ENCODE data around the gene HDDC3.
A peak's percentile ranks its signal among the peaks of the same experiment; 100 is the strongest.

Gene HDDC3

DNA sequence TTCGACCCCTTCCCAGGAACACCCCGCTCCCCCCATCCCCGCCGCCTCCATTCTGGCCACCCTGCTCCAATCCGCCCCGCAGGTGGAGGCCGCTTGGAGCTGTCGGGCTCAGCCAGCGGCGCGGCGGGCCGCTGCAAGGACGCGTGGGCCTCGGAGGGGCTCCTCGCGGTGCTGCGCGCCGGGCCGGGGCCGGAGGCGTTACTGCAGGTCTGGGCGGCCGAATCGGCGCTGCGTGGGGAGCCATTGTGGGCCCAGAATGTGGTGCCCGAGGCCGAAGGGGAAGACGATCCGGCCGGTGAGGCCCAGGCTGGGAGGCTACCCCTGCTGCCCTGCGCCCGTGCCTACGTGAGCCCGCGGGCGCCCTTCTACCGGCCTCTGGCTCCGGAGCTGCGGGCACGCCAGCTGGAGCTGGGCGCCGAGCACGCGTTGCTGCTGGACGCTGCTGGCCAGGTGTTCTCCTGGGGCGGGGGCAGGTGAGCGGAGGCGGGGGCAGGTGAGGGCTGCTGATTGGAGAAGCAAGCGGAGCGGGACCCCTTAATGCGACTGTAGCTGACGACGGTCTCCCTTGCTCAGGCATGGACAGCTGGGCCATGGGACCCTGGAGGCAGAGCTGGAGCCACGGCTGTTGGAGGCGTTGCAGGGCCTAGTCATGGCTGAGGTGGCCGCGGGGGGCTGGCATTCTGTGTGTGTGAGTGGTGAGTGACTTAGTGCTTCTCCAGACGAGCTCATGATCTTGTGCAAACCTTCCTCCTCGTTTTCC, 24.9 kb upstream of the HDDC3 start:
- H3K4me1 Mint-ChIP-seq (ENCODE audit: low read depth): peaks cover 16% of the 10 kb centered on the region
- no peaks in the 10 kb centered on the region for H3K27me3 Mint-ChIP-seq
- H3K4me3 Mint-ChIP-seq: peak overlapping the region; percentile 73
- H3K36me3 Mint-ChIP-seq: no peaks in the 10 kb centered on the region
- no peaks in the 10 kb centered on the region for H3K9me3 Mint-ChIP-seq (ENCODE audit: low read depth)
- H3K27ac Mint-ChIP-seq: no peak overlapping the region

DNA sequence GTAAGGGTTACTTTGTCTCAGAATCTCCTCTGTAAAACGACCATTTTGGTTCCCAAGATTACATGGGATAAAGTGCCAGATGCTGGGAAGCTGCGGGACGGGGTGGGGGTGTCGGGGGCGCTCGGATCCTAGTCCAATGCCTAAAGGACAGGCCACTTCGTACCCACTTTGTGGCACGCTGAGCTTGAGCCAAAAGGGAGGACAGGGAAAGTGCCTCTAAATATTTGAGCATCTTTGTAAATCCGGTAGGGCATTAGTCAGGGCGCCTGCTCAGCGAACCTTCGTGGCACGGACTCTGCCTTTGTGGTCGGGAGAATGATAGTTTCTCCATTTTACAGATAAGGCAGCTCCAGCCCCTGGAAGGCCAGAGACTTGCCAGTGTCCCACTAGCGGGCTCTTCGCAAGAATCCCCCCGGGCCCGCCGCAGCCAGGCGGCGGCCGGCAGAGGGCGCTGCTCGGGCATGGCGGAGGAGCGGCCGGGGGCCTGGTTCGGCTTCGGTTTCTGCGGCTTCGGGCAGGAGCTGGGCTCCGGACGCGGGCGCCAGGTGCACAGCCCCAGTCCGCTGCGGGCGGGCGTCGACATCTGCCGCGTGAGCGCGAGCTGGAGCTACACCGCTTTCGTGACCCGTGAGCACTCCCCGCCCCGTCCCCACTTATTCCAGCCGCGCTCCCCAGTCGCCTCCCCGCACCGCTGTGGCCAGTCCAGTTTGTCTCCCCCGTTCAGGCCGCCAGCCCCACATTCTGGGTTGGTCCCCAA, 24.1 kb upstream of the HDDC3 start:
- H3K27me3 Mint-ChIP-seq: no peaks in the 10 kb centered on the region
- peaks cover 16% of the 10 kb centered on the region for H3K4me1 Mint-ChIP-seq (ENCODE audit: low read depth)
- peak overlapping the region; percentile 86 for H3K4me3 Mint-ChIP-seq
- peak overlapping the region; percentile 61 for H3K27ac Mint-ChIP-seq
- no peaks in the 10 kb centered on the region for H3K9me3 Mint-ChIP-seq (ENCODE audit: low read depth)
- H3K36me3 Mint-ChIP-seq: no peaks in the 10 kb centered on the region

DNA sequence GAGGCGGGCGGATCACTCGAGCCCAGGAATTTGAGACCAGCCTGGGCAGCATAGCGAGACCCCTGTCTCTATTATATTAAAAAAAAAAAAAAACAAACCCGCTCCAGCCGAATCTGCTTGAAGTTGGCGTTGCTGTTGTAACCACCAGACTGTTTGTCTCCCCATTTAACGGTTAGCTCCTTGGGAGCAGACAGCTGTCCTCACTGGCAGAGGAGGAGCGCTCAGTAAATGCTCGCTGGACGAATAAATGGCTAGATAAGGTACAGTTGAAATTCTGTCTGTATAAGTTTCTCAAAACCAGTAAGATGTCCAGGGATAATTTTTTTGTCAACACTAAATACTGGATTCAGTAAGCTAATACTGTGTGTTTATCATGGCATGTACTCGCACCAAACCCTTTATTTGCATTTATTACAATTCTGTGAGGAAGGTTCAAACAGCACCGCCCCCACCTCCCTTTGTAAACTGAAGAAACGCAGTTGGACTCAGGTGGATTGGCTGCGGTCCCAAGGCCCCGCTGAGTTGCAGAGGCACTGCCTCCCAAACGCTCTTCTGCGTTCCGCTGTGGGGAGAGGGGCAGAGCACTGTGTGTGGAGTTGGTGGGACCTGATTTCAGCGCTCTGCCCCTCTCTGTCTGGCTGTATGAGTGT, 23.4 kb upstream of the HDDC3 start:
- Mint-ChIP-seq H3K9me3 (ENCODE audit: low read depth) (no peaks in the 10 kb centered on the region), H3K27me3 (no peaks in the 10 kb centered on the region), H3K4me3 (peak overlapping the region; percentile 86), H3K36me3 (no peaks in the 10 kb centered on the region), H3K27ac (peak overlapping the region; percentile 61), H3K4me1 (ENCODE audit: low read depth) (peaks cover 16% of the 10 kb centered on the region)

DNA sequence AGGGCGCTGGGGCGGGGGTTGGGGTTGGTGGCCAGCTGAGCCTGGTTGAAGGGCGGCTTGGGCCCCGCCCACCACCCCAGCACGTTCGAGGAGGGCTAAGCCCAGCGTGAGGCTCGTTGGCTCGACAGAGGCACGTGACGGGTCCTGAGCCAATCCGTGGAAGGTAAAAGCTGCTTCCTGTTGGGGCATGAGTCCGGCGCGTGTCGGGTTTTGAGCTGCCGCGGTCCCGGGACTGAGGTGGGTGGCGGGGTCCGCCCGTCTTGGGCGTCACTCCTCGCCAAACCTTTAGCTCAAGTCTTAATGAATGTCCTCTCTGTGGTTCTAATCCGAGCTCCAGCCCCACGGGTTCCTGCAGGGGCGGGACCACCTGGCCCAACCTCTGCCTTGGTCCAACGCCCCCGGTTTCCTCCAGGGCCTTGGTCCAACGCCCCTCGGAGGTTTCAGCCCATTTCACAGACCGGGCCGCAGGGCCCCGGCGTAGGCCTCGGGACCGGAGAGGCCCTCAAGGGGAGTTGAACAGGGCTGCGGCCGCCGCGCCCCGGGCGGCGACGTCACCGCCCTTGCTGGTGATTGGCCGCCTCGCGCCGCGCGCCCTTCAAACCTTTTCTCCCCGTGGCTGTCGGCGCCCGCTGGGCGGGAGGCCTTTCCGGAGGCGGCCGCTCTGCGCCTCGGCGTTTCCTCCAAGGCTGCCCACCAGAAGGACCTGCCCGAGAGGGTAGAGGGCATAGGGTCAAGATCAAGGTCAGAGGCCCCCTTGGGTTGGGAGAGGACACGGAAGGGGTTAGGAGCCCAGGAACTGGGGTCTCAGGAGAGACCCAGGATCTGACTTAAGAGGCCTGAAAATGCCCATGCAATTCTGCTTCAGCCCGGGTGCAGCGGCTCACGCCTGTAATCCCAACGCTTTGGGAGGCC, 22.6 kb upstream of the HDDC3 start, which contains the start of gene RCCD1:
Gene RCCD1, plus strand, starts transcription at position 173 of the 912 bp plus-strand sequence. CDS start 1,851 bp downstream, outside the sequence.
- no peaks in the 10 kb centered on the region for H3K36me3 Mint-ChIP-seq
- peak within 1 kb of the TSS; percentile 86 for H3K4me3 Mint-ChIP-seq

DNA sequence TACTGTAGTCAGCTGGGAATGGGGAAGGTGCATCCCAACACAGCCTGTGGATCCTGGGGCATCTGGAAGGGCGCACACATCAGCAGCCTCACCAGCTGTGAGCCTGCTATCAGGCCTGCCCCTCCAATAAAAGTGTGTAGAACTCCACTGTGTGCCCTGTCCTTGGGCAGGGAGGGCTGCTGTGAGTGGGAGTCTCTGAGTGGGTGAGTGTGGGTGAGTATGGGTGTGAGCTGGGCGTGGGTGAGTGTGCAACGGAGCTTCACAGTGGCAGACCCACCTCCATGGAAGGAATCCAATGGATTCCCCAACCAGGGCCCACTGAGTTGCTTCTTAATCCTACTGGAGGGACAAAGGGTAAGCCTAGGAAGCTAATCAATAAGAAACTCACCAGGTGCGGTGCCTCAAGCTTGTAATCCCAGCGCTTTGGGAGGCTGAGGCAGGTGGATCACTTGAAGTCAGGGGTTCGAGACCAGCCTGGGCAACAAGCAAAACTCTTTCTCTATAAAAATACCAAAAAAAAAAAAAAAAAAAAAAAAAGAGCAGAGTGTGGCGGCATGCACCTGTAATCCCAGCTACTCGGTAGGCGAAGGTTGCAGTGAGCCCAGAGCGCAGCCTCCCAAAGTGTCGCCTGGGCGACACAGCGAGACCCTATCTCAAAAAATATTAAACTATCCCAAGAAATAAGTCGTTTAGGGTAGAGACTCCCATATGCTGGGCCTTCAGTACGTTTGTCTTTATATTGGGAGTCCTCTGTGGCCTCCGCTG, 21.8 kb upstream of the HDDC3 start:
- Mint-ChIP-seq H3K4me1 (ENCODE audit: low read depth) (peaks cover 16% of the 10 kb centered on the region), H3K27me3 (no peaks in the 10 kb centered on the region), H3K36me3 (no peaks in the 10 kb centered on the region), H3K9me3 (ENCODE audit: low read depth) (no peaks in the 10 kb centered on the region), H3K27ac (peak overlapping the region; percentile 91), H3K4me3 (peak overlapping the region; percentile 86)

More for the DNA sequence above, 22.6 kb upstream of the HDDC3 start, which contains the start of gene RCCD1:
- peaks cover 16% of the 10 kb centered on the region for H3K4me1 Mint-ChIP-seq (ENCODE audit: low read depth)
- H3K9me3 Mint-ChIP-seq (ENCODE audit: low read depth): no peaks in the 10 kb centered on the region
- H3K27ac Mint-ChIP-seq: peak within 1 kb of the TSS; percentile 91
- H3K27me3 Mint-ChIP-seq: no peaks in the 10 kb centered on the region

DNA sequence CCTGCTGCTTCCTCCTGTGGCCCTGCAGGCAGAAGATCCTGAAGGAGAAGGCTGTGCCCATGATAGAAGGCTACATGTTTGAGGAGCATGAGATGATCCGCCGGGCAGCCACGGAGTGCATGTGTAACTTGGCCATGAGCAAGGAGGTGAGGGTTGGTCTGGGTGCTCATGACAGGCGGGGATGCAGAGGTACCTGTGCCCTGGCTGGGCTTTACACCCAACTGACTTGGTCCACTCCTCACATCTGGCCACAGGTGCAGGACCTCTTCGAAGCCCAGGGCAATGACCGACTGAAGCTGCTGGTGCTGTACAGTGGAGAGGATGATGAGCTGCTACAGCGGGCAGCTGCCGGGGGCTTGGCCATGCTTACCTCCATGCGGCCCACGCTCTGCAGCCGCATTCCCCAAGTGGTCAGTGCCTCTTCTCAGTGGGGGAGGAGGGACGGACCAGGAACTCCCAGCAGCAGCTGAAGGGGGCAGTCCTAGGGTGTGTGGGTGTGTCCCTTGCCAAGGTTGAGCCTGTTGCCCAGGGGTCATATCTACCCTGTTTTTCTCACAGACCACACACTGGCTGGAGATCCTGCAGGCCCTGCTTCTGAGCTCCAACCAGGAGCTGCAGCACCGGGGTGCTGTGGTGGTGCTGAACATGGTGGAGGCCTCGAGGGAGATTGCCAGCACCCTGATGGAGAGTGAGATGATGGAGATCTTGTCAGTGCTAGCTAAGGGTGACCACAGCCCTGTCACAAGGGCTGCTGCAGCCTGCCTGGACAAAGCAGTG, 20.7 kb upstream of the HDDC3 start:
- Mint-ChIP-seq H3K27ac (no peak overlapping the region), H3K27me3 (no peaks in the 10 kb centered on the region), H3K9me3 (ENCODE audit: low read depth) (no peaks in the 10 kb centered on the region), H3K4me3 (peak overlapping the region; percentile 52), H3K36me3 (no peaks in the 10 kb centered on the region), H3K4me1 (ENCODE audit: low read depth) (peaks cover 16% of the 10 kb centered on the region)

DNA sequence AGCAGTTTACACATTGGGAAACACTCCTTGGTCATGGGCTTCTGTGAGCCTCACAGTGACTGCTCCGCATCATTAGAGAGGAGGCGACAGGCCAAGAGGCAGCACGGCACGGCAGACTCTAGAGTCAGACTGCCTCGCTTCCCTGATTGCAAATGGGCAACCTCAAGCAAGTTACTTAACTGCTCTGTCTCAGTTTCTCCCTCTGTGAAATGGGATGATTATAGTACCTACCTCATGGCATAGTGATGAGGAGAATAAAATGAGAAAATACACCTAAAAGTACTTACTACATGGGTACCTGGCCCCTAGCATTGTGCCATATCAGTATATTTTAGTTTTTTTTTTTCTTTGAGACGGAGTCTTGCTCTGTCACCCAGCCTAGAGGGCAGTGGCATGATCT, 18.3 kb upstream of the HDDC3 start:
- H3K4me1 Mint-ChIP-seq (ENCODE audit: low read depth): peaks cover 7% of the 10 kb centered on the region
- H3K27ac Mint-ChIP-seq: no peak overlapping the region
- H3K4me3 Mint-ChIP-seq: no peak overlapping the region
- H3K36me3 Mint-ChIP-seq: no peaks in the 10 kb centered on the region
- no peaks in the 10 kb centered on the region for H3K9me3 Mint-ChIP-seq (ENCODE audit: low read depth)
- H3K27me3 Mint-ChIP-seq: no peaks in the 10 kb centered on the region

DNA sequence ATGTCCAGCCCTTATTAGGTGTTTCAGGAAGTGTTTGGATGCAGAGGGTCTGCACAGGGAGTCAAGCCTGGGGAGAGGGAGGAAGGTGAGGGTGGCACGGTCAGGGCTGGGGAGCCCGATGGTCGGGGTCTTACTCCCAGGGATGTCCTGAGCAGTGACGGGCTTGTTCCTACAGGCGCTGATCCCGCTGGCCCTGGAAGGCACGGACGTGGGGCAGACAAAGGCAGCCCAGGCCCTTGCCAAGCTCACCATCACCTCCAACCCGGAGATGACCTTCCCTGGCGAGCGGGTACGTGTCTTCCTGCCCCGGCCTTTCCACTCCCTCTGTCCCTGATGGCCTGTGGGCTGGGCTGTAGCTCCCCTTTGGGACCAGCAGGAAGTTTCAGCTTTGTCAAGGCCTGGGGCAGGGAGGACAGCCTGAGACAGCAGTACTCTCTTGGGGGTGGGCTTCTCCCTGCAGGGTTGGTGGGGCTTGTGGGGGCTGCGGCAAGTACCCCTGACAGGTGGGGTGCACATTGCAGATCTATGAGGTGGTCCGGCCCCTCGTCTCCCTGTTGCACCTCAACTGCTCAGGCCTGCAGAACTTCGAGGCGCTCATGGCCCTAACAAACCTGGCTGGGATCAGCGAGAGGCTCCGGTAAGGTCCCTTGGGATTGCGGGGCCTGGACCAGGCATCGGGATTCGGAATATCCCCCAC, 17.8 kb upstream of the HDDC3 start:
- Mint-ChIP-seq H3K4me3 (no peak overlapping the region), H3K27me3 (no peaks in the 10 kb centered on the region), H3K4me1 (ENCODE audit: low read depth) (peaks cover 6% of the 10 kb centered on the region), H3K36me3 (no peaks in the 10 kb centered on the region), H3K9me3 (ENCODE audit: low read depth) (no peaks in the 10 kb centered on the region), H3K27ac (no peak overlapping the region)

DNA sequence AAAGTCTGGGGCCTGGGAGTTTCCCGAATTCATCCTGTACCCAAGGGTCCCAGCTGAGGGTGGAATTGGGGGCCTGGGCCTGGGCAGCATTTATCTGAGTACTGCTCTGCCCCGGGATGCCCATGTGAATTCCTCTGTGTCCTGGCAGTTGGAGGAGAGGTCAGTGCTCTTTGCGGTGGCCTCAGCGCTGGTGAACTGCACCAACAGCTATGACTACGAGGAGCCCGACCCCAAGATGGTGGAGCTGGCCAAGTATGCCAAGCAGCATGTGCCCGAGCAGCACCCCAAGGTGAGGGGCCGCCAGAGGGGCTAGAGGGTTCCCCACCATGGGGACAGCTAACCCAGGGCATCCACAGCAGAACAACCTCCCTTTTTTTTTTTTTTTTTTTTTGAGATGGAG, 16.2 kb upstream of the HDDC3 start:
- Mint-ChIP-seq H3K4me1 (ENCODE audit: low read depth) (peaks cover 1% of the 10 kb centered on the region), H3K27ac (no peak overlapping the region), H3K27me3 (no peaks in the 10 kb centered on the region), H3K4me3 (no peak overlapping the region), H3K36me3 (no peaks in the 10 kb centered on the region), H3K9me3 (ENCODE audit: low read depth) (no peaks in the 10 kb centered on the region)

DNA sequence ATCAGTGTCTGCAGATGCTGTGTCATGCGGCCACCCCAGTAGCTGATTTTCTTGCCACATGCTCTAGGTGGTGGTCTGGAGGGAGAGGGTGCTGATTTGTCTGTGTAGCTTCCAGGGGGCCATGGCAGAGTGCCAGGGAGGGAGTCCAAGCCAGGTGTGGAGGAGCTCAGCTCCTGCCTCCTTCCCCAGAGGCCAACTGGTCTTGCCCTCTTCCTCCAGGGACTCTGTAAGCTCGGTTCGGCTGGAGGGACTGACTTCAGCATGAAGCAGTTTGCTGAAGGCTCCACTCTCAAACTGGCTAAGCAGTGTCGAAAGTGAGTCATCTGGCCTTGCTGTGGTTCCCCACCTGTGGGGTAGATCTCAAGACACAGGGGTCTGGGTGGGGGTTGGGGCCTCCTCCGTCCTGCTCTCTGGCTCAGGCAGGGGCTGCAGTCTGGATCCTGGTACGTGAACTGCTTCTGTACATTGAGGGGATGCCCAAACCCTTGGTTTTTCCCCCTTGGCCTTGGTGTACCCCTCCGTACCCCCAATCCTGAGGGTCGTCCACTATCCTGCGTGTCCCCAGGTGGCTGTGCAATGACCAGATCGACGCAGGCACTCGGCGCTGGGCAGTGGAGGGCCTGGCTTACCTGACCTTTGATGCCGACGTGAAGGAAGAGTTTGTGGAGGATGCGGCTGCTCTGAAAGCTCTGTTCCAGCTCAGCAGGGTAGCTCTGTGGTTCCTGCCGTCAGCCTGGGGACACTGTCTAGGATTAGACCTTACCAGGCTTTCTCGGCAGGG, 15.4 kb upstream of the HDDC3 start:
- no peaks in the 10 kb centered on the region for H3K4me1 Mint-ChIP-seq (ENCODE audit: low read depth)
- H3K4me3 Mint-ChIP-seq: no peak overlapping the region
- H3K27ac Mint-ChIP-seq: no peak overlapping the region
- H3K36me3 Mint-ChIP-seq: no peaks in the 10 kb centered on the region
- no peaks in the 10 kb centered on the region for H3K27me3 Mint-ChIP-seq
- H3K9me3 Mint-ChIP-seq (ENCODE audit: low read depth): no peaks in the 10 kb centered on the region

DNA sequence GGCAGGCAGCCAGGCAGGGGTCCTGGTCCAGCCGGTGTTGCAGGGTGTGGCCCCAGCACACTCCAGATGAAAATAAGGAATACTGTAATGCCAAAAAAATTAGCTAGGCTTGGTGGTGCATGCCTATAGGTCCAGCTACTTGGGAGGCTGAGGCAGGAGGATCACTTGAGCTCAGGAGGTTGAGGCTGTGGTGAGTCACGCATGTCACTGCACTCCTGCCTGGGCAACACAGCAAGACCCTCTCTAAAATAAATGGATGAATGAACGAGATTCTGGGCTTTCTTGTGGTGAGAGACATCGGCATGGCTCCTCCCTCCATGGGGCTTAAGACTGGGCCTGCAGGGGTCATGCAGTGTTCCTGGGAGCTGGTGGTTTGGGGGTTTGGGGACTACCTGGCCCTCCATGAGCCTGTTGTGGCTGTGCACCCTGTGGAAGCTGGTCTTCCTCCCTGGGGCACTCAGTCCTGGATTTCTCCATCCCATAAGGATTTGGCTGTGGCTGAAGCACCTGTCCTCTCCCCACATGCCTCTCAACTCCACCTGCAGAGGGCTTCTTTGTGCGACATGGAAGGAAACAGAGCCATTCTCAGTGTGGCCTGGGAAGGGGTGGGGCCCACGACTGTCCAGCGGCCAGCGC, 14.7 kb upstream of the HDDC3 start:
- Mint-ChIP-seq H3K27ac (no peak overlapping the region), H3K27me3 (no peaks in the 10 kb centered on the region), H3K36me3 (no peaks in the 10 kb centered on the region), H3K4me3 (no peak overlapping the region), H3K4me1 (ENCODE audit: low read depth) (no peaks in the 10 kb centered on the region), H3K9me3 (ENCODE audit: low read depth) (no peaks in the 10 kb centered on the region)

DNA sequence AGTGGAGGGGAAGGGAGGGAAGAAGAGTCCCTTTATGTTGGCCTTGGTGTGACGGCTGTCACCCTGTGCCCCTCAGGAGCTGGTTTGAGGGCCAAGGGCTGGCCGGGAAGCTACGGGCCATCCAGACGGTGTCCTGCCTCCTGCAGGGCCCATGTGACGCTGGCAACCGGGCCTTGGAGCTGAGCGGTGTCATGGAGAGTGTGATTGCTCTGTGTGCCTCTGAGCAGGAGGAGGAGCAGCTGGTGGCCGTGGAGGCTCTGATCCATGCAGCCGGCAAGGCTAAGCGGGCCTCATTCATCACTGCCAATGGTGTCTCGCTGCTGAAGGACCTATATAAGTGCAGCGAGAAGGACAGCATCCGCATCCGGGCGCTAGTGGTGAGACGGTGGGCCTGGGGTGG, 14.2 kb upstream of the HDDC3 start:
- Mint-ChIP-seq H3K36me3 (no peaks in the 10 kb centered on the region), H3K27ac (no peak overlapping the region), H3K9me3 (ENCODE audit: low read depth) (no peaks in the 10 kb centered on the region), H3K4me1 (ENCODE audit: low read depth) (no peaks in the 10 kb centered on the region), H3K4me3 (no peak overlapping the region), H3K27me3 (no peaks in the 10 kb centered on the region)
